IMR-90 (cell line): ENCODE data around the gene GRM8.

Experiments
- BHLHE40 ChIP-seq: fragments of 150-350 bp; IDR thresholded peaks from 2 replicates; pipeline ENCODE4 v1.6.1; 2016; ENCODE audit warnings: mild to moderate bottlenecking, low read depth, low read length
- CEBPB ChIP-seq: IDR thresholded peaks from 2 replicates; pipeline ENCODE4 v1.6.1; 2012; ENCODE audit warnings: low read depth, low read length, improper control_type of control experiment
- ELK1 ChIP-seq: fragments of 150-350 bp; IDR thresholded peaks from 2 replicates; pipeline ENCODE4 v1.6.1; 2016; ENCODE audit warnings: low read depth, mild to moderate bottlenecking, low read length, moderate library complexity, borderline replicate concordance
- FOS ChIP-seq: fragments of 150-350 bp; IDR thresholded peaks from 2 replicates; pipeline ENCODE4 v1.6.1; 2016; ENCODE audit warnings: low read depth, low read length
- MAFK ChIP-seq: IDR thresholded peaks from 2 replicates; pipeline ENCODE4 v1.6.1; 2012; ENCODE audit warnings: low read depth, low read length, improper control_type of control experiment
- MAZ ChIP-seq: IDR thresholded peaks from 2 replicates; pipeline ENCODE4 v1.6.1; 2012; ENCODE audit warnings: low read depth, mild to moderate bottlenecking, low read length, improper control_type of control experiment, moderate library complexity, borderline replicate concordance
- MXI1 ChIP-seq: IDR thresholded peaks from 2 replicates; pipeline ENCODE4 v1.6.1; 2012; ENCODE audit warnings: low read depth, mild to moderate bottlenecking, low read length, moderate library complexity, borderline replicate concordance
- POLR2A ChIP-seq: IDR thresholded peaks from 2 replicates; pipeline ENCODE4 v1.6.1; 2012; ENCODE audit warnings: mild to moderate bottlenecking, low read depth, low read length
- RAD21 ChIP-seq: IDR thresholded peaks from 2 replicates; pipeline ENCODE4 v1.6.1; 2012; ENCODE audit warnings: low read length, improper control_type of control experiment
- RCOR1 ChIP-seq: IDR thresholded peaks from 2 replicates; pipeline ENCODE4 v1.6.1; 2012; ENCODE audit warnings: mild to moderate bottlenecking, low read length, improper control_type of control experiment; ENCODE audit not compliant: insufficient replicate concordance
- RFX5 ChIP-seq: IDR thresholded peaks from 2 replicates; pipeline ENCODE4 v1.8.0; 2012; ENCODE audit warnings: low read depth, mild to moderate bottlenecking, low read length, moderate library complexity
- SMC3 ChIP-seq: fragments of 150-350 bp; IDR thresholded peaks from 2 replicates; pipeline ENCODE4 v1.6.1; 2016; ENCODE audit warnings: low read depth, mild to moderate bottlenecking, antibody characterized with exemption, low read length, moderate library complexity
- TF ChIP-seq, protein P1 (sequence below): conservative IDR thresholded peaks from 2 replicates; pipeline ENCODE4 v1.5.1; 2012; ENCODE audit warnings: mild to moderate bottlenecking, low read depth, low read length, improper control_type of control experiment
- TF ChIP-seq, protein P2 (sequence below): fragments of 150-350 bp; IDR thresholded peaks from 2 replicates; pipeline ENCODE4 v1.6.1; 2017; ENCODE audit warnings: mild to moderate bottlenecking, antibody characterized with exemption, low read length, low read depth

- TF ChIP-seq, protein P1, sequence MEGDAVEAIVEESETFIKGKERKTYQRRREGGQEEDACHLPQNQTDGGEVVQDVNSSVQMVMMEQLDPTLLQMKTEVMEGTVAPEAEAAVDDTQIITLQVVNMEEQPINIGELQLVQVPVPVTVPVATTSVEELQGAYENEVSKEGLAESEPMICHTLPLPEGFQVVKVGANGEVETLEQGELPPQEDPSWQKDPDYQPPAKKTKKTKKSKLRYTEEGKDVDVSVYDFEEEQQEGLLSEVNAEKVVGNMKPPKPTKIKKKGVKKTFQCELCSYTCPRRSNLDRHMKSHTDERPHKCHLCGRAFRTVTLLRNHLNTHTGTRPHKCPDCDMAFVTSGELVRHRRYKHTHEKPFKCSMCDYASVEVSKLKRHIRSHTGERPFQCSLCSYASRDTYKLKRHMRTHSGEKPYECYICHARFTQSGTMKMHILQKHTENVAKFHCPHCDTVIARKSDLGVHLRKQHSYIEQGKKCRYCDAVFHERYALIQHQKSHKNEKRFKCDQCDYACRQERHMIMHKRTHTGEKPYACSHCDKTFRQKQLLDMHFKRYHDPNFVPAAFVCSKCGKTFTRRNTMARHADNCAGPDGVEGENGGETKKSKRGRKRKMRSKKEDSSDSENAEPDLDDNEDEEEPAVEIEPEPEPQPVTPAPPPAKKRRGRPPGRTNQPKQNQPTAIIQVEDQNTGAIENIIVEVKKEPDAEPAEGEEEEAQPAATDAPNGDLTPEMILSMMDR = no peak
- TF ChIP-seq FOS (no peak), RAD21 (no peak), POLR2A (no peak), BHLHE40 (no peak), RCOR1 (no peak), MAFK (no peak), RFX5 (no peak), CEBPB (no peak), MXI1 (no peak), SMC3 (no peak), ELK1 (no peak), MAZ (no peak)
- TF ChIP-seq, protein P2, sequence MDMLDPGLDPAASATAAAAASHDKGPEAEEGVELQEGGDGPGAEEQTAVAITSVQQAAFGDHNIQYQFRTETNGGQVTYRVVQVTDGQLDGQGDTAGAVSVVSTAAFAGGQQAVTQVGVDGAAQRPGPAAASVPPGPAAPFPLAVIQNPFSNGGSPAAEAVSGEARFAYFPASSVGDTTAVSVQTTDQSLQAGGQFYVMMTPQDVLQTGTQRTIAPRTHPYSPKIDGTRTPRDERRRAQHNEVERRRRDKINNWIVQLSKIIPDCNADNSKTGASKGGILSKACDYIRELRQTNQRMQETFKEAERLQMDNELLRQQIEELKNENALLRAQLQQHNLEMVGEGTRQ = no peak
Measured at GRCh38 chr7:127209886-127210285, 42.9 kb downstream of the GRM8 start.
